OCI-LY7 (cell line): ENCODE data around the gene MTHFD2L.

Source experiments
- EZH2phosphoT487 ChIP-seq: fragments of 200-600 bp; sonication (generic); IDR thresholded peaks from 2 replicates; pipeline ENCODE4 v1.6.1; 2018; ENCODE audit warnings: low read depth, borderline replicate concordance, mild to moderate bottlenecking, mixed run types, antibody characterized with exemption, low read length, moderate library complexity, mixed read lengths
- TF ChIP-seq, protein P1 (sequence below): fragments of 200-600 bp; sonication (generic); conservative IDR thresholded peaks from 2 replicates; pipeline ENCODE4 v1.5.1; 2014; ENCODE audit warnings: mild to moderate bottlenecking, antibody characterized with exemption, low read length, moderate library complexity, mixed read lengths

DNA sequence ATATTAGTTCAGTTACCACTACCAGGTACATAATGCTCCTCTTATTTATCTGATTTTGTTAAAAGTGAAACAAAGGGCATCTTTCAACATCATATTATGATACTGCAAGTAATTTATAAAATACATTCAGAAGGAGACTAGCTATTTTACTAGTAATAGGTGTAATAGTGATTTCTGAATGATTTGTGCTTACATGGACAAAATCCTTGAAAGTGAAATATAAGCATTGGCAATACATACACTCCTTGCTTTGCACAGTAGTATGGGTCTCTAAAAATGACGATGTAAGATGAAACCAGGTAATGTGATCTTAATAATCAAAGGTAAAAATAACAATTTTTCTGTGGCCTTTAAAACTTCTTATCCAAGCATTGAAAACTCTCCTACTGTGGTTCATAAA, 17.5 kb downstream of the MTHFD2L start:
- no peak for TF ChIP-seq EZH2phosphoT487
- TF ChIP-seq, protein P1, sequence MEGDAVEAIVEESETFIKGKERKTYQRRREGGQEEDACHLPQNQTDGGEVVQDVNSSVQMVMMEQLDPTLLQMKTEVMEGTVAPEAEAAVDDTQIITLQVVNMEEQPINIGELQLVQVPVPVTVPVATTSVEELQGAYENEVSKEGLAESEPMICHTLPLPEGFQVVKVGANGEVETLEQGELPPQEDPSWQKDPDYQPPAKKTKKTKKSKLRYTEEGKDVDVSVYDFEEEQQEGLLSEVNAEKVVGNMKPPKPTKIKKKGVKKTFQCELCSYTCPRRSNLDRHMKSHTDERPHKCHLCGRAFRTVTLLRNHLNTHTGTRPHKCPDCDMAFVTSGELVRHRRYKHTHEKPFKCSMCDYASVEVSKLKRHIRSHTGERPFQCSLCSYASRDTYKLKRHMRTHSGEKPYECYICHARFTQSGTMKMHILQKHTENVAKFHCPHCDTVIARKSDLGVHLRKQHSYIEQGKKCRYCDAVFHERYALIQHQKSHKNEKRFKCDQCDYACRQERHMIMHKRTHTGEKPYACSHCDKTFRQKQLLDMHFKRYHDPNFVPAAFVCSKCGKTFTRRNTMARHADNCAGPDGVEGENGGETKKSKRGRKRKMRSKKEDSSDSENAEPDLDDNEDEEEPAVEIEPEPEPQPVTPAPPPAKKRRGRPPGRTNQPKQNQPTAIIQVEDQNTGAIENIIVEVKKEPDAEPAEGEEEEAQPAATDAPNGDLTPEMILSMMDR, result no peak
